NB4 (cell line): ENCODE results near the gene GALNT18.

Experiments
- POLR2A ChIP-seq: IDR thresholded peaks from 2 replicates; pipeline ENCODE4 v1.6.1; 2011; ENCODE audit warnings: mild to moderate bottlenecking; ENCODE audit not compliant: insufficient read length; ENCODE audit errors: extremely low read depth
- TF ChIP-seq, protein P1 (sequence below): IDR thresholded peaks from one replicate; pipeline ENCODE4 v1.5.1; 2012; ENCODE audit warnings: low read depth, low read length
- TF ChIP-seq, protein P2 (sequence below): IDR thresholded peaks from 2 replicates; pipeline ENCODE4 v1.6.1; 2011; ENCODE audit warnings: low read depth, low read length

DNA sequence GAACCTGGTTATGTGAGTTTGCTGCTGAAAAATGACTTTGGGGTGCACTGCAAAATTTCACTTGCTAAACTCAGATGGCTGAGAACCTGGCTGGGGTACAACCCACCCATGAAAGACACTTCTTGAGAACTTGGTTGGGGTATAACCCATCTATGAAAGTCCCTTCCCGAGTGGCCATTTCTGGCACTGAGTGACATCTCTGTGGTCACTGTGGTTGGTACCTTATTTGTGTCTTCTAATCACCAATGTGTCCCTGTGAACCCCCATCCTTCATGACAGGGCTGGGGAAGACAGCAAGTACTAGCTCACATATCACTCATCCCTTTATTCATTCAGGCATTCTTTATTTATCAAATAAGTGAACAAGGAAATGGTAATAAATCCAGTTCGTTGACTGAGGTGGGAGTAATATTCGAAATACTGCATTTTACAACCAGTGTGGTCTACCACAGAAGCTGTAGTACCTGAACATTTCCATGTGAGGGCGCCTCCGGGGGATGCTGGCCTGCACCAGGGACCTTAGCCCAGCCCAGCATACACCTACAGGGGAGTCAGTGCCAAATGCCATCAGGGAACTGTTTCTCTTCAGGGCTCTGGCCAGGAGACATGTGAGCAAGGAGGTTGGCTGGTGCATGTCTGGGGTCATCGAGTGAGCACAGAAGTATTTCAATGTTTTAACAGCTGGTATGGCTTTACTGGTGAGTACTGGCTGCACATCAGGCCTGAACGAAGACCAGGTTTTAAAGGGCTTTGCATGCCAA lies 390.8 kb downstream of the GALNT18 start:
- TF ChIP-seq, protein P1, sequence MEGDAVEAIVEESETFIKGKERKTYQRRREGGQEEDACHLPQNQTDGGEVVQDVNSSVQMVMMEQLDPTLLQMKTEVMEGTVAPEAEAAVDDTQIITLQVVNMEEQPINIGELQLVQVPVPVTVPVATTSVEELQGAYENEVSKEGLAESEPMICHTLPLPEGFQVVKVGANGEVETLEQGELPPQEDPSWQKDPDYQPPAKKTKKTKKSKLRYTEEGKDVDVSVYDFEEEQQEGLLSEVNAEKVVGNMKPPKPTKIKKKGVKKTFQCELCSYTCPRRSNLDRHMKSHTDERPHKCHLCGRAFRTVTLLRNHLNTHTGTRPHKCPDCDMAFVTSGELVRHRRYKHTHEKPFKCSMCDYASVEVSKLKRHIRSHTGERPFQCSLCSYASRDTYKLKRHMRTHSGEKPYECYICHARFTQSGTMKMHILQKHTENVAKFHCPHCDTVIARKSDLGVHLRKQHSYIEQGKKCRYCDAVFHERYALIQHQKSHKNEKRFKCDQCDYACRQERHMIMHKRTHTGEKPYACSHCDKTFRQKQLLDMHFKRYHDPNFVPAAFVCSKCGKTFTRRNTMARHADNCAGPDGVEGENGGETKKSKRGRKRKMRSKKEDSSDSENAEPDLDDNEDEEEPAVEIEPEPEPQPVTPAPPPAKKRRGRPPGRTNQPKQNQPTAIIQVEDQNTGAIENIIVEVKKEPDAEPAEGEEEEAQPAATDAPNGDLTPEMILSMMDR, result peak; percentile 46
- no peak for TF ChIP-seq POLR2A
- TF ChIP-seq, protein P2, sequence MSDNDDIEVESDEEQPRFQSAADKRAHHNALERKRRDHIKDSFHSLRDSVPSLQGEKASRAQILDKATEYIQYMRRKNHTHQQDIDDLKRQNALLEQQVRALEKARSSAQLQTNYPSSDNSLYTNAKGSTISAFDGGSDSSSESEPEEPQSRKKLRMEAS, result no peak
